ENCODE measurements around the gene SGPP1. TPM values are rescaled to one million over a fixed set of nuclear protein-coding genes. Genes with fewer than 3 reads are reported as not detected.

Gene SGPP1
- total and polyA plus RNA-seq, 2 donors (not counting 1 experiment from before 2014, with no cell fraction given): 13.8 to 46.4 TPM

- H3K79me2 ChIP-seq (ENCODE audit: control insufficient read depth, insufficient read depth, low read length): no peaks in the 10 kb centered on the region
- H3K9me3 ChIP-seq (ENCODE audit: control extremely low read depth in 1 of 3, control insufficient read depth in 2 of 3, insufficient read depth in 1 of 3, low read length in 2 of 3): no peaks in the 10 kb centered on the region
- no peak overlapping the region for H2AFZ ChIP-seq (ENCODE audit: insufficient read depth, low read depth, low read length, poor library complexity, severe bottlenecking)
- no peaks in the 10 kb centered on the region for H3K36me3 ChIP-seq (replicated peaks in 1 of 2; ENCODE audit: control extremely low read depth in 1 of 2, control insufficient read depth in 1 of 2, extremely low read depth in 1 of 2, insufficient read depth in 2 of 2, low read length in 1 of 2)
- CTCF ChIA-PET: interaction anchor here (0.6 to 3.9 kb wide), 56 partner anchors 9 to 741 kb away, joined by 3 to 92 read pairs (median 4); partner anchors contain the start of genes PPP2R5E, SGPP1 and WDR89
- Mint-ChIP-seq H3K4me1 (peaks cover 12% of the 10 kb centered on the region), H3K27me3 (no peaks in the 10 kb centered on the region), H3K9me3 (ENCODE audit: insufficient read depth) (no peaks in the 10 kb centered on the region), H3K27ac (peak overlapping the region; percentile 5), H3K4me3 (peak overlapping the region; percentile 32)
- H3K27ac ChIP-seq (ENCODE audit: low read length in 2 of 2): no peak overlapping the region
- H3K4me3 ChIP-seq (ENCODE audit: control extremely low read depth in 1 of 5, extremely low read depth in 1 of 5, insufficient read depth in 1 of 5, low read depth in 2 of 5, low read length in 4 of 5): no peak overlapping the region
- H4K20me1 ChIP-seq (ENCODE audit: control insufficient read depth, insufficient read depth, low read length, poor library complexity, severe bottlenecking): no peaks in the 10 kb centered on the region
- WGBS (ENCODE audit: insufficient coverage): no CpG with 5 or more reads among the region's 3 CpGs
- H3K27me3 ChIP-seq (replicated peaks in 1 of 4; ENCODE audit: control extremely low read depth in 1 of 4, control insufficient read depth in 3 of 4, insufficient read depth in 4 of 4, low read length in 3 of 4): no peaks in the 10 kb centered on the region
- H3K9ac ChIP-seq (ENCODE audit: low read length): no peak overlapping the region
- intact Hi-C loops (cut with micrococcal nuclease): loop anchor here (1.0 to 2.0 kb wide), 5 partner anchors 21 to 227 kb away; partner anchors contain the start of genes PPP2R5E, SGPP1 and WDR89
- TF ChIP-seq CTCF (IDR thresholded peaks at IDR 0.05) (peak; percentile 82), EZH2 (IDR thresholded peaks at IDR 0.05; ENCODE audit: borderline replicate concordance, insufficient read depth, low read depth, low read length, poor library complexity, severe bottlenecking) (no peak)
- ATAC-seq (ENCODE audit: low read depth) (peak; percentile 87), DNase-seq (peak; percentile 76)
- peaks cover 10 to 22% of the 10 kb centered on the region in 2 donors for H3K4me1 ChIP-seq (ENCODE audit: control insufficient read depth in 2 of 2, insufficient read depth in 2 of 2, low read length in 2 of 2)
- POLR2A ChIA-PET: interaction anchor here (1.2 to 2.5 kb wide), 2 partner anchors 44 to 129 kb away, joined by 11 to 12 read pairs; partner anchors contain the start of gene WDR89
- H3K4me2 ChIP-seq (replicated peaks; ENCODE audit: low read depth, low read length, poor library complexity, severe bottlenecking): no peak overlapping the region
Measured at GRCh38 chr14:63770187-63770807, 42.4 kb upstream of the SGPP1 start.

GRCh38 chr14:63766611-63767010, 38.7 kb upstream of the SGPP1 start:
- TF ChIP-seq CTCF (IDR thresholded peaks at IDR 0.05) (no peak), EZH2 (IDR thresholded peaks at IDR 0.05; ENCODE audit: borderline replicate concordance, insufficient read depth, low read depth, low read length, poor library complexity, severe bottlenecking) (no peak)
- no peaks in the 10 kb centered on the region for H3K9me3 ChIP-seq (ENCODE audit: control extremely low read depth in 1 of 3, control insufficient read depth in 2 of 3, insufficient read depth in 1 of 3, low read length in 2 of 3)
- Mint-ChIP-seq H3K9me3 (ENCODE audit: insufficient read depth) (no peaks in the 10 kb centered on the region), H3K27me3 (no peaks in the 10 kb centered on the region), H3K4me3 (no peak overlapping the region), H3K27ac (no peak overlapping the region), H3K4me1 (peaks cover 13% of the 10 kb centered on the region)
- ATAC-seq (ENCODE audit: low read depth) (no peak), DNase-seq (no peak)
- H3K79me2 ChIP-seq (ENCODE audit: control insufficient read depth, insufficient read depth, low read length): no peaks in the 10 kb centered on the region
- H2AFZ ChIP-seq (ENCODE audit: insufficient read depth, low read depth, low read length, poor library complexity, severe bottlenecking): no peak overlapping the region
- intact Hi-C loops (cut with micrococcal nuclease): no loop called here
- H3K4me3 ChIP-seq (ENCODE audit: control extremely low read depth in 1 of 5, extremely low read depth in 1 of 5, insufficient read depth in 1 of 5, low read depth in 2 of 5, low read length in 4 of 5): no peak overlapping the region
- no peak overlapping the region for H3K9ac ChIP-seq (ENCODE audit: low read length)
- no CpG with 5 or more reads among the region's 3 CpGs for WGBS (ENCODE audit: insufficient coverage)
- ChIA-PET CTCF (interaction anchor here (0.9 kb wide), 2 partner anchors 14 to 378 kb away, joined by 3 read pairs; no protein-coding TSS in a partner anchor), POLR2A (no interaction called here)
- H3K27ac ChIP-seq (ENCODE audit: low read length in 2 of 2): no peak overlapping the region
- H4K20me1 ChIP-seq (ENCODE audit: control insufficient read depth, insufficient read depth, low read length, poor library complexity, severe bottlenecking): no peaks in the 10 kb centered on the region
- no peaks in the 10 kb centered on the region for H3K27me3 ChIP-seq (replicated peaks in 1 of 4; ENCODE audit: control extremely low read depth in 1 of 4, control insufficient read depth in 3 of 4, insufficient read depth in 4 of 4, low read length in 3 of 4)
- H3K36me3 ChIP-seq (replicated peaks in 1 of 2; ENCODE audit: control extremely low read depth in 1 of 2, control insufficient read depth in 1 of 2, extremely low read depth in 1 of 2, insufficient read depth in 2 of 2, low read length in 1 of 2): no peaks in the 10 kb centered on the region
- peaks cover 10 to 22% of the 10 kb centered on the region in 2 donors for H3K4me1 ChIP-seq (ENCODE audit: control insufficient read depth in 2 of 2, insufficient read depth in 2 of 2, low read length in 2 of 2)
- H3K4me2 ChIP-seq (replicated peaks; ENCODE audit: low read depth, low read length, poor library complexity, severe bottlenecking): no peak overlapping the region

All from B cell (primary cell).